DLD1 (cell line): ENCODE measurements around the gene DDX28.
"Not testable (repeated sequence)": the region's sequence is repeated elsewhere in the genome, so short reads cannot be mapped to it uniquely, and the experiment has no call there.

Experiments
- in situ Hi-C: cut with HindIII; loops from 2 replicates; pipeline ENCODE4 v1.10.0; 2017; ENCODE audit warnings: low sequenced_read_pairs

Gene DDX28

DNA sequence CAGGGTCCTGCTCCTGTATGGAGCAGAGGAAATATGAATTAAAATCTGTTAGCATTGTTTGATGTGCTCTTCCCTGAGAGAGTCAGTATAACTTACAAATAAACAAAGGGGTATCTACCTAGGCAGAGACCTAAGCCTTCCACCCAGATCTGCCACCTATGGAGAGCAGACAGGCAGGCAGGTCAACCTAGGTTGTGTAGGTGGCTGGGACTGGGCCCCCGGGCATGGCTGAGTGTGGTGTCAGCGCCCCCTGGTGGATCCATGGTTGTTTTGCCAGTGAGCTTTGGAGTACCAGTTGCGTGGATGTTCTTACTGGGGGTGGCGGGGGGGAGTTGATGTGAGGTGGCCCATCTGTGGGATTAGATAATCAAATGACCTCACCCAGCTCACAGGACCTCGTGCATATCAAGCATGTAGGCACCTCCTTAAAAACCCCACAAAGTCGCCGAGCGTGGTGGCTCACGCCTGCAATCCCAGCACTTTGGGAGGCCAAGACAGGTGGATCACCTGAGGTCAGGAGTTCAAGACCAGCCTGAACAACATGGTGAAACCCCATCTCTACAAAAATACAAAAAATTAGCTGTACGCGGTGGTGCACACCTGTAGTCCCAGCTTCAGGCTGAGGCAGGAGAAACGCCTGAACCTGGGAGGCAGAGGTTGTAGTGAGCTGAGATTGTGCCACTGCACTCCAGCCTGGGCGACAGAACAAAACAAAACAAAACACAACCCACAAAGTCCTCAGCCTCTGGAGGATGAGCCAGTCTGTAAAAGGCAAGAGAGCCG, 17.7 kb upstream of the DDX28 start:
- in situ Hi-C loops = no loop called here

- in situ Hi-C loops = no loop called here
These were observed 15.0 kb upstream of the DDX28 start for GRCh38 chr16:68037841-68038597.

DNA sequence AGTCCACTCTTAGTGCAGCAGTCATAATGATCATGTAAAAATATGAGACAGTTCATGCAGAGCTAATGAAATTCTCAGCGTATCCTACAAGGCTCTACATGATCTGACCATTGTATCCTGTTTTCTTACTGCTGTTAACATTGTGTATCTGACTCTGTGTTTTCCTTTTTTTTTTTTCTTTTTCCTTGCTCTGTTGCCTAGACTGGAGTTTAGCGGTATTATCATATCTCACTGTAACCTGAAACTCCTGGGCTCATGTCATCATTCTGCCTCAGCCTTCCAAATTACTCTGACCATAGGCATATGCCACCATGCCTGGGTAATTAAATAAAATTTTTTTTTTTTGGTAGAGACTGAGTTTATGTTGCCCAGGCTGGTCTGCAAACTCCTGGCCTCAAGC, 12.2 kb upstream of the DDX28 start:
- in situ Hi-C loops = no loop called here

DNA sequence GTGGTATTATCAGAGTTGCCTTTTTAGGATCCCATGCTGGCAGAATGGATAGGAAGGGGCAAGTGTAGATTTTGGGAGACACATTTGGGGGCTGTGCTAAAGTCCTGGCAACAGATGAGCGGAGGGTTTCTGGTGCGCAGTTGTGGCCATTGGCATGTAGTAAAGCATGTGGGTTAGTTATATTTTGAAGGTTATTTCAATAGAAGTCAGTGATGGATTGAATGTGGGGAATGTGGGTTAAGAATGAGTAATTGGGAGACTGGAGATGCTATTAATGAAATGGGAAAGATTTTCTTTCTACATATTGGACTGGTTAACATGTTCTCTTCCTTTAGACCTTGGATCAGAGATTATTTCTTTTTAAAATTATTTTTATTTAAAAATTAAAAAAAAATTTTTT, 10.1 kb upstream of the DDX28 start:
- in situ Hi-C loops = no loop called here

- in situ Hi-C loops = no loop called here
These were observed 8.9 kb upstream of the DDX28 start for GRCh38 chr16:68031951-68032350.

DNA sequence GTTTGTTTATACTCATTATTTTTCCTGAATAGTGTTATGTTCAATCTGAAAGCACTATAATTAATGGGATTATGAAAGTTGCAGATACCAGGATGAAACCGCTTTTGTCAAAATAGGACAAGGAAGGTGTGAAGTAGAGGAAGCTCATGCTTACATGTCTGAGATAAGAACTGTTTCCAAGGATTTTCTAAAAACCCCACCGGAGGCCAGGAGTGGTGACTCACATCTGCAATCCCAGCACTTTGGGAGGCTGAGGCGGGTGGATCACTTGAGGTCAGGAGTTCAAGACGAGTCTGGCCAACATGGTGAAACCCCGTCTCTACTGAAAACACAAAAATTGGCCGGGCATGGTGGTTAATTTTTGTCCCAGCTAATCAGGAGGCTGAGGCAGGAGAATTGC, 7.1 kb upstream of the DDX28 start:
- in situ Hi-C loops = not testable (repeated sequence)

GRCh38 chr16:68028996-68029395, 6.0 kb upstream of the DDX28 start:
- in situ Hi-C loops = no loop called here

GRCh38 chr16:68022278-68022727, 729 bp downstream of the DDX28 start:
- in situ Hi-C loops = loop anchor here (25.0 kb wide), 1 partner anchor 110 kb away; no protein-coding TSS in a partner anchor

GRCh38 chr16:68021490-68021889, 1.5 kb downstream of the DDX28 start:
- in situ Hi-C loops = loop anchor here (25.0 kb wide), 1 partner anchor 109 kb away; no protein-coding TSS in a partner anchor

DNA sequence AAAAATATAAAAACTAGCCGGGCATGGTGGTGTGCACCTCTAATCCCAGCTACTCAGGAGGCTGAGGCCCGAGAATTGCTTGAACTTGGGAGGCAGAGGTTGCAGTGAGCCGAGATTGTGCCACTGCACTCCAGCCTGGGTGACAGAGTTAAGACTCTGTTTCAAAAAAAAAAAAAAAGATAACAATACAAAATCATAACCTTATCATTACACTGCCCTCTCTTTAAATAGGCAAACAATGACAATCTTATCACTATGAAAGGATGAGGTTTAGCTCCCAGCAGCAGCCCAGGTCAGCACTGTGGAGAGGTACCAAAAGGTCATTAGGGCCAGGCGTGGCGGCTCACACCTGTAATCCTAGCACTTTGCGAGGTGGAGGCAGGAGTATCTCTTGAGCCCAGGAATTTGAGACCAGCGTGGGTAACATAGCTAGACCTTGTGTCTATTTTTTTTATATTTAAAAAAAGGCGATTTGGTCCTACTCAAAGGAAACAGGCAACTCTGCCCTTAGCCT, 3.8 kb downstream of the DDX28 start:
- in situ Hi-C loops = loop anchor here (25.0 kb wide), 1 partner anchor 107 kb away; no protein-coding TSS in a partner anchor

DNA sequence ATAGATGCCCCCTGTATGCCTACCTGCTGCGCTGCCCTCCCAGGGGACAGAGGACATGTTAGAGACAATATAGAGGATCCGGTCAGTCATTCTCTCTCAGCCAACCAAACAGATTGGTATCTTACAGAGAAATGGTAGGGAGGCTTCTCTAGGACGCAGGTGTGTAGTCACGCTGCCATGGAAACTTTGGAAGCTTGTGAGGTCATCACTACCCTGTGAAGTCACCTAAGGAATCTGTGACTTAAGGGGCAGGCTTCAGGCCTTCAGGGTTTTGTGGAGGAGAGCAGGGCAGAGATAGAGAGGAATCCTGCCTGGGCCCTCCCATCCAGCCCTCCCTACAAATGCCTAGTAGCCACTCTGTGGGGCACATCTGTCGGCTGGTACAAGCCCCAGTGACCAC, 7.4 kb downstream of the DDX28 start, which contains the start of gene DPEP2NB:
Gene DPEP2NB (minus strand): TSS at position 231 of the 400 bp plus-strand sequence. CDS start 141 bp downstream, at position 90.
- in situ Hi-C loops = loop anchor here (25.0 kb wide), 1 partner anchor 103 kb away; no protein-coding TSS in a partner anchor

- in situ Hi-C loops = loop anchor here (25.0 kb wide), 1 partner anchor 101 kb away; no protein-coding TSS in a partner anchor
These were observed 9.6 kb downstream of the DDX28 start for GRCh38 chr16:68013440-68013839.

DNA sequence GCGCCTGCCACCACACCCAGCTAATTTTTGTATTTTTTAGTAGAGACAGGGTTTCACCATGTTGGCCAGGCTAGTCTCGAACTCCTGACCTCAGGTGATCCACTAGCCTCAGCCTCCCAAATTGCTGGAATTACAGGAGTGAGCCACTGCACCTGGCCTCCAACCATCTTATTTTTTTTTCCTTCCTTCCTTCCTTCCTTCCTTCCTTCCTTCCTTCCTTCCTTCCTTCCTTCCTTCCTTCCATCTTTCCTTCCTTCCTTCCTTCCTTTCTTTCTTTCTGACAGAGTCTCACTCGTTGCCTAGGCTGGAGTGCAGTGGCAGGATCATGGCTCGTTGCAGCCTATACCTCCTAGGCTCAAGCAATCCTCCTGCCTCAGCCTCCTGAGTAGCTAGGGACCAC, 13.2 kb downstream of the DDX28 start:
- in situ Hi-C loops = loop anchor here (10.0 to 25.0 kb wide), 2 partner anchors 65 to 98 kb away; no protein-coding TSS in a partner anchor

GRCh38 chr16:68009157-68009735, 13.8 kb downstream of the DDX28 start:
- in situ Hi-C loops = loop anchor here (10.0 to 25.0 kb wide), 2 partner anchors 66 to 97 kb away; no protein-coding TSS in a partner anchor

GRCh38 chr16:68005786-68006286, 17.2 kb downstream of the DDX28 start:
- in situ Hi-C loops = loop anchor here (10.0 to 25.0 kb wide), 2 partner anchors 69 to 94 kb away; no protein-coding TSS in a partner anchor

DNA sequence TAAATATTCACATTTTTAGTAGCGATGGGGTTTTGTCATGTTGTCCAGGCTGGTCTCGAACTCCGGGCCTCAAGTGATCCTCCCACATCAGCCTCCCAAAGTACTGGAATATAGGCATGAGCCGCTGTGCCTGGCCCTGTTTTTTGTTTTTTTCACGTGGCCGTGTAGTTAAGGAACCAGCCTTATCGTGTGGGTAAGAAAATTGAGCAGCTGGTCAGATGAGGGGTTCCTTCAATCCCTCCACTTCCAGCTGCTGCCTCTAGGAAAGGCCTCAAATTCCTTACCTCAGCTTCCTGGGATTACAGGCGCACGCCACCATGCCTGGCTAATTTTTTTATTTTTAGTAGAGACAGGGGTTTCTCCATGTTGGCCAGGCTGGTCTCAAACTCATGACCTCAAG, 17.8 kb downstream of the DDX28 start:
- in situ Hi-C loops = loop anchor here (10.0 to 25.0 kb wide), 2 partner anchors 70 to 93 kb away; no protein-coding TSS in a partner anchor

- in situ Hi-C loops = loop anchor here (10.0 to 25.0 kb wide), 2 partner anchors 72 to 91 kb away; no protein-coding TSS in a partner anchor
These were observed 20.0 kb downstream of the DDX28 start for GRCh38 chr16:68003031-68003430.

DNA sequence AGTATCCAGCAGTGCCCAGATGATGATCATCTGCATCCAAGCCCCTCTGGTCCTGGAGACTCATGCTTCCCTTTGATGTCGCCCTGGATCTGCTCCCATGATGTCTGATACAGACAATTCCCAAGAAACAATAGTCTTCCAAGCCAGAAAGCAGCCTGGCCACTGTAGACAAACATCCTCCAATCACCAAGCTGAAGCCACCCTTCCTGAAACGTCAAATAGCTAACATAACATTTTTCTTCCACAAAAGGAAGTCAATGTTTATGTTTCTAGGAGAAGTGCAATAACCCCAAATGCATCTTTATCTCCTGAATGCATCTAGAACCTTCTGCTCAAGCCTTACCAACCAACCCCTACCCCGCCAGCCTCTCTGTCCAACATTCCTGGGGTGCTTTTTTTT, 22.6 kb downstream of the DDX28 start:
- in situ Hi-C loops = loop anchor here (10.0 to 25.0 kb wide), 2 partner anchors 74 to 88 kb away; no protein-coding TSS in a partner anchor

GRCh38 chr16:67999985-68000384, 23.0 kb downstream of the DDX28 start:
- in situ Hi-C loops = loop anchor here (10.0 to 25.0 kb wide), 2 partner anchors 75 to 88 kb away; no protein-coding TSS in a partner anchor
